IPS DF 4.7 (cell line): Measurements from ENCODE around the gene AP3D1.
"Not testable (repeated sequence)": the region's sequence is repeated elsewhere in the genome, so short reads cannot be mapped to it uniquely, and the experiment has no call there.

ENCODE experiments used
- DNase-seq: peaks from one replicate; pipeline ENCODE4 v3.0.0-alpha.2; 2013; ENCODE audit warnings: low spot score; ENCODE audit errors: extremely low read depth

Gene AP3D1

DNA sequence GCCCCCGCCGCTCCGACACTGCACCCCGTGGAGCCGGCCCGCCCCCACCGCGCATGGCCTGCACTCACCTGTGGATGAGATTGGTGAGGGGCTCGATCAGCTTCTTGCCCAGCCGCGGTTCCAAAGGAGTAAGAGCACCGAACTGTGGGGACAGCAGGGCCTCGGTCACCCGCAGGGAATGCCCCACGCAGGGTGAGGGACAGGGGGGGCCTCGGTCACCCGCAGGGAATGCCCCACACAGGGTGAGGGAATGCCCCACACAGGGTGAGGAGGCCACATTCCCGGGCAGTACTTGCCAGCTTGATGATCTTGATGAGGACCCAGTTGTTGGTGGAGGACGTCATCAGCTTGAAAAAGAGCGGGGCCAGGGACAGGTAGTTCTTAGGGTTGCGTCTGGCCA, 22.3 kb downstream of the AP3D1 start:
- DNase-seq: no peak

DNA sequence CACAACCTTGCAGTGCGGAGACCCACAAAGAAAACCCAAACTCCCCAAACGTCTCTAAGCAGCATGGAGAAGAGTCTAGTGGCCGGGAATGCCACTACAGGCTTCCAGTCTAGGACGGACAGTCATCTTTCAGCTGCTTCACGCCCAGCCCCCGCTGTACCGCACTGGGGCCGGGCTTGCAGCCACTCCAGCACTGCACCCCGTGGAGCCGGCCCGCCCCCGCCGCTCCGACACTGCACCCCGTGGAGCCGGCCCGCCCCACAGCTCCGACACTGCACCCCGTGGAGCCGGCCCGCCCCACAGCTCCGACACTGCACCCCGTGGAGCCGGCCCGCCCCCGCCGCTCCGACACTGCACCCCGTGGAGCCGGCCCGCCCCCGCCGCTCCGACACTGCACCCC, 23.1 kb downstream of the AP3D1 start:
- DNase-seq: not testable (repeated sequence)

DNA sequence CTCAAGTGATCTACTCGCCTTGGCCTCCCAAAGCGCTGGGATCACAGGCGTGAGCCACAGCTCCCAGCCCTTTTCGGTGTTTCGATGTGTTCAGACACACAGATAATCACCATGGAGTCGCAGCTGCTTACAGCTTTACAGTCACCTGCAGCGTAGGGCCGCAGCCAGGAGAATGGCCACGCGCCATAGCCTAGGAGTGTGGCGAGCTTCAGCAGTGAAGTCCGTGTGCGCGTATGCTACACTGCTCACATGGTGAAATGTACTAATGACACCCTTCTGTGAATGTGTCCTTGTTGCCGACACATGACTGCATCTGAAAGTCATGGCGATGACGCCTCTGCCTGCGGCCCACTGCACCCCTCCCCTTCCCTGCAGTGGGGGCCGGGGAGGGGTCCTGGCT, 23.6 kb downstream of the AP3D1 start:
- DNase-seq: no peak

DNA sequence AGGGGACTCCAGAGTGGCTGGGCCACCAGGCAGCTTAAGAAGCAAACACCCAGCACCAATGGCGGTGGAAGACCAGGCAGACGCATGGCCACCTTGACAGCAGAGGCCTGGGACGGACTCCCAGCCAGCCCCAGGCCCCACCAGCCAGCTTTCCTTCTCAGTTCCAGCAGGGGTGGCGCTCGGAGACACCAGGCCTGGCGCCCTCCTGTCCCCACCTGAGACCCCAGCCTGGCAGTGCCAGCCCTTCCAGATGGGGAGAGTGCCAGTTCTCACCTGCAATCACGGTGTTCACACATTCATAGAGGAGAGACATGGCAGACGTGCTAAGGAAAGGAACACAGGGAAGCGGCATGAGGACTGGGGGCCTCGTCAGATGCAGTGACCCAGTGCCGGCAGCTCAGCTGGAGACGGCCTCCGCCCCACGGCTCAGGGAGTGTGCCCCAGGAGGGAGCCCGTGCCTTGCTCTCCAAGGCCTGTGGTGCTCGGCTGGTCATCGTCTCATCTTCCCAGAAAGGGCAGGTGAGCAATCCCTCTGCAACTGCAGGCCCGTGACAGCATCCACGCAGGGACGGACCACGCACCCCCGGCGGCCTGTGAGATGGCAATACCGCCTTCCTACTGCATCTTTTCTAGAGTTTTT, 24.4 kb downstream of the AP3D1 start:
- DNase-seq: no peak

DNA sequence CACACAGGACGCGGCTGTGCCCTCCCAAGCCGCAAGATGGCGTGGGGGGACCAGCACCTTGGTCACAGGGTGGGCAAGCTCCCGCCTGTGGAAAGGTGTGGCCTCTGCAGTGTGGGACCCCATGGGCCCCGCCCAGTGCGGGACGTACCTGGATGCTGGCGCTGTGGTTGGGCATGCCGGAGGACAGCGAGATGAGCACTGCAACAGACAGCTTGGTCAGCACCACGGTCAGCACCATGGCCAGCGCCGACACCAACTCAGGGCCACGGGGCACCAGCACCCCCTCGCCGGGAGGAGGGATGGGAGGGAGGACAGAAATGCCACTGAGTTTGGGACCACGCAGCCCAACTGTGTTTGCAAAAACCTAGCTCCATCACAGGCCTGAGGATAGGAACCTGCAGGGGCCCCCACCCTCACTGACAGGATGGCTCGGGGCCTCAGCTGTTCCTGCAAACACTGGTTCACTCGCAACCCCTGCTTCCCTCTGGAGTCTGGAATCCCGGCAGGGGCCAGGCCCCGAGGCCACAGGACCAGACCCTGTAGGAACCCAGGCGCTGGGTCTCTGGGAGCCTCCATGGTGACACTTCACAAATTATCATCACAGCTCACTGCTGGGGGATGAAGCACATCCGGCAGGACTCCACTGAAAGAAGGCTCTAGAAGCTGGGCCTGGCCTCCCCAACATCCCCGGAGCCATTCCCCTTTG, 27.5 kb downstream of the AP3D1 start:
- peak; percentile 2 for DNase-seq

DNA sequence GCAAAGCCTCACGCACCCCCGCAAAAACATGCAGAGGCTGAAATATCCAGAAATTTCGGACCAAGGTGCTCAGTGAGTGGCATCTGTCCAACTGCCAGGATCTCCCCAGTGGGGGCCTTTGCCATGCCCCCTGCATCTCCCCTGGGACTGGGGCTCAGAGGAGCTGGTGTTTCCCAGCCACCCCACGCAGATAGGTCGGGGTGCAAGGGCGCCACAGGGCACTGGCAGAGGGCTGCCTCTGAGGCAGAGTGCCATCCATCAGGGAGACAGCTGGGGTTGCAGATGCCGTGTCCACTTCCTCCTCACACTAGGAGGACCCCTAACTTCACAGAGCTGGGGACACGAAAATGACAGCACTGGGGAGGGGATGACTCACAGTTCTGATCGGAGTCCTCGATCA, 28.4 kb downstream of the AP3D1 start:
- no peak for DNase-seq

DNA sequence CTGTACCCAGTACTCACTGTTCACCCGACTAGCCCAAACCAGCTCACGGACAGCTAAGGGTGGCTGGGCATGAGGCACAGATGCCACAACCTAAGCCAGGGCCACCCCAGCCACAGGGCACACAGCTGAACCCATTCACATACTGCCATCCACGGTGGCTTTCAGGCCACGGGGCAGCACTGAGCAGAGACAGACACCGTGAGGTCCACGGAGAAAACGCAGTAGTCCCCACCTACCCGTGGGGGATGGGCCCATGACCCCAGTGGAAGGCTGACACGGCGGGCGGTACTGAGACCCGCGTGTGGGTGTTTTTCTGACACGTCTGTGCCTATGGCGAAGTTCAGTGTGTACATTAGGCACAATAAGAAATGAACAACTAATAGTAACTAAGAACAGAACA, 29.1 kb downstream of the AP3D1 start:
- DNase-seq: no peak

DNA sequence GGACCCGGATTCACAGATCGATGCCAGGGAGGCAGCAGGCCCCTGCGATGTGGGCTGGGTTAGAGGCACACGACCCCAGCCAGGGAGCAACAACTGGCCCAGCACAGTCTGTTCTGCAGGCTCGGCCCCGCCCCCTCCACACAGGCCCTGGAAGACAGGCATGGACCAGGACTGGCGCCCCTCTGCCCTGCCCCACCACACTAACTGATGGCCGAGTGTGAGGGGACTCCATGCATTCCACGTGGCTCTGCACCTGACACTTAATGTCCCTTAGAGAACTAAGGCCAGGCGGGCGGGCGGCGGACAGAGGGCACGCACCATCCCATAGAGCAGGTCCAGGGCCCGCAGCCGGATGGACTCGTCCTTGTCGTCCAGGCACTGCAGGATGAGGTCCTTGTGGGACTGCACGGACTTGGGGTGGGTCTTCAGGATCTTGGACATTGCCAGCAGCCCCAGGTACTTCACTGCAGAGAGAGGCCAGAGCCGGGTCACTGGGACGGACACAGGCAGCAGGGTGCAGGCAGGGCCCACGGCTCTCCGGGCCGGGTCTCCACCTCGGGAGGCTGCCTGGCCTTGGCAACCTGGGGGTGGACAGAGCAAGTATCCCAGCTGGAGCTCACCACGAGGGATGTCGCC, 29.8 kb downstream of the AP3D1 start:
- DNase-seq: no peak

DNA sequence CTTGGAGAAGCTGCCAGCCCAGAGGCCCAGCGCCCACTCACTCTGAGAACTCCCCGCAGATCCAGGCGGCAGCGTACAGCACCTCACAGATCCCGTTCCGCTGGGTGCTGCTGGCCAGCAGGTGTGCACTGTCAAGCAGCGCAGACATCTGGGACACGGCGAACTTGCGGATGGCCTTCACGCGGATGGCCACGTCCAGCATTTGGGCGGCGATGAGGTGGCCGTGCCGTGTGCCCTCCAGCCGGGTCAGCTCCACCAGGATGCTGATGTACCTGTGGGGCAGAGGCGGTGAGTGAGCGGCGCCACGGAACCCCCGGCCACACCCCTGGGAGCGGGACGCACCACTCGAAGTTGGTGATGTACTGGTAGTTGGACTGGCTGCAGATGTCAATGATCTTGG, 30.5 kb downstream of the AP3D1 start:
- no peak for DNase-seq

DNA sequence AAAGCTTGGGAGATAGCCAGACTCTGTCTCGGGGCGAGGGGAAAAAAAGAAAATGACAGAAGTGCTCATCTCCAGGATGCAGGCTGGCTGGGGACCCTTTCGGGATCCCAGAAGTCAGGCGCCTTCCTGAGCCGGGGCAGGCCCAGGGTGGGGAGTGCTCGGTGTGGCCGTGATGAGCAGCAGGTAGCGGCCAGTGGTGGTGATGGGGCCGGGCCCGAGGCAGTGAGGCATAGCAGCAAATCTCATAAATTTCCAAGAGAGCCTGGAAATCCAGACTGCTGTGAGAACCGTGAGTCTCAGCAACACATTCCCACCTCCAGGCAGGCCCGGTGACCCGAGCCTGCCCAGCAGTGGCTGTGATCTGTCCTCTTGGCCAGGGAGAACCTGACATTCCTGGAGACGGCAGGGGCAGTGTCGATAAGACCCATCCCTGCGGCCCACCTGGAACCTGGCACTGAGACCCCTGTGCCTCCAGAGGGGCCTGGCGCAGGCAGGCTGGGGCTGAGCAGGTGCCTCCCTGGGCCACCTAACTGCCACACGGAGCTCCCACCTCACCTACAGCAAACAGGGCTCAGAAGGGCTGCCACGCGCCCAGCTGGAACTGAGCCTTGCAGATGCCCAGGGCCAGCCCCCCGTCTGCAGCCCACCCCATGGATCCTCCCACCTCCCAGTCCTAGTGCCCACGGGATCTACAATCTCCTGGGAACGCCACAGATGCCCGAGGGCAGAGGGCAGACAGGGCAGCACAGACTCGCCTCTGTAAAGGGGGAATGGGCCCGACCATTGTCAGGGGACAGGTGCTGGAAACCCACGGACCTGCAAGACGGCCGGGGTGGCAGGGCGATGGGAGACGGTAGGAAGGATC, 31.2 kb downstream of the AP3D1 start:
- no peak for DNase-seq

DNA sequence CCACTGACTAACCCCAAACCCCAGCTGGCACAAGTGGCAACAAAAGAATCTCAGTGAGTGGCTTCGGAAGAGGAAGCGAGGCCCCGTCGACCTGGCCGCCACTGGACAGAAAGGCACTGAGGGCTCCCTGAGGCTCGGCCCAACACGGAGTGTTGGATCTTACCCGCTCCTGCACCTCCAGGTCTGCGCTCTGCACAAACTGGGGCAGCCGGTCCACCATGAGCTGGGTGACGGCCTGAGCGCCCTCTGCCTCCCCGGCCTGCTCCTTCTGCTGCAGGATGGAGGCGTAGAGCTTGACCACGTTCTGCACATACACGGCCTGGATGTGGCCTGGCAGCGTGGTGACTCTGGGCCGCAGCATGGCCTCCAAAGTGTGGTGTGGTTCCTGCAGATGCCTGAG, 32.9 kb downstream of the AP3D1 start:
- DNase-seq: no peak

DNA sequence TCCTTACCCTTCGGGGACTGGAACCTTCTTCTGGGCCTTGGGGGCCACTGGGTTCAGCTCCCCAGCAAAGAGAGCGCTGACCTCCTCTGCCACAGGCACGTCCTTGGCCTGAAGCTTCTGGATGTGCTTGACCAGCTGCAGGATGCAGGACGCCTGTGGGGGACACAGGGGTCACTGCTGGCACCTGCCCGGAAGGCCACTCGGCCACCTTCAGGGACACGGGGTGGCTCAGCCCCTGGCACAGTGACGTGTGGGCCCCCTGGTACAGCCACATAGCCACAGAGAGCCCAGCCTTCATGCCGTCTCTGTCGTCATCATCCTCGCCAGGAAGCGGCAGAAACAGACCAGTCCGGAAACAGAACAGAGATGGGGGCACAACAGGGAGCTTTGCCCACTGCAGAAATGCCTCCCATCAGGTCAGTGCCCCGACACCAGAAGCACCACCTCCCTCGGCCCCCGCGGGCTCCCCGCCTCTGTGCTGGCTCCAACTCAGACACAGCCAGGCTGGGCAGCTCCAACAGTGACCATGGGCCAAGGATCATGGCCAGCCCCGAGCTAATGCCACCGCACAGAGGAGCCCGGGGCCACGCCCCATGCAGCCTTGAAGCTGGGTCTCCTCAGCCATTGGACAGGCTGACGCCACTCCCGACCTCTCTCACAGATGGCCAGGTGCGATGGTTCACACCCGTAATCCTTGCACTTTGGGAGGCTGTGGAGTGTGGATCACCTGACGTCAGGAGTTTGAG, 34.0 kb downstream of the AP3D1 start:
- no peak for DNase-seq

DNA sequence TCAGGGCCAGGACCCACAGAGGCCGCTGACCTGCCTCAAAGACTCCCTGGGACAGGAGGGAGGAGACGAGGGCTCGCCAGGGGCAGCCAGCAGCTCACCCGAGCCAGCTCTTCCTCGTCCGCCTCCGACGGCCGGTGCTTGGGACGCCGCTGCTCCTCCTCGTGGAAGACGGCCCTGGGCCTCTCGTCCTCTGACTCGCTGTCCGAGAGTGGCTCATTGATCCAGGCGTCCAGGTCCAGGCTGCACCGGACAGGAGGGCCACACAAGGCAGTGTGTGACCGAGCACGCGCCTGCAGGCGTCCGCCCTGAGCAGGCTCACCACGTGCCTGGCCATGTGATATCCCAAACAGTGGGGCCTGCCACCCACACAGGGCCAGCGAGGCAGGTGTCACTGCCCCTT, 34.9 kb downstream of the AP3D1 start:
- no peak for DNase-seq

DNA sequence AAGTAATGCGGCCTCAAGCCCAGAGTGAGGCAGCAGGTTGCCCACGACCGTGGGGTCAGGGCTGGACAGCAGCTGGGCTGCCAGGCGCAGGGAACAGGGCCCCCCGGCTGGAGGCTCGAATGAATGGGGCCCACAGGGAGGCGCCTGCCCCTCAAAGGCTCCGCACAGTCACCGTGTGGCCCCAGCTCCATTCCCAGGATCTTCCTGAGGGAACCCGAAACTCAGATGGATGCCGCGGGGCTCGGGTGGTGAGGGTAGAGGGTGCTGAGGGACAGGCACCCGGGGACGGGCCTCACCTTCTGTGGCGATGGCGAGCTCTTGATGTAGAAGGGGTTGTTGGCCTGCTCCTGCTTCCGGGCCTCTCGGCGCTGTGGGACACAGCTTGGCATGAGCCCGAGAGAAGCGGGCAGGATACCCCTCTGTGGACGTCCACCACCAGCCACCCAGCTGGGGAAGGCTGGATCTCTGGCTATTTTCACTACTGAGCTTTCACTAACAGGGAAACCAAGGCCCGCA, 35.4 kb downstream of the AP3D1 start:
- no peak for DNase-seq

DNA sequence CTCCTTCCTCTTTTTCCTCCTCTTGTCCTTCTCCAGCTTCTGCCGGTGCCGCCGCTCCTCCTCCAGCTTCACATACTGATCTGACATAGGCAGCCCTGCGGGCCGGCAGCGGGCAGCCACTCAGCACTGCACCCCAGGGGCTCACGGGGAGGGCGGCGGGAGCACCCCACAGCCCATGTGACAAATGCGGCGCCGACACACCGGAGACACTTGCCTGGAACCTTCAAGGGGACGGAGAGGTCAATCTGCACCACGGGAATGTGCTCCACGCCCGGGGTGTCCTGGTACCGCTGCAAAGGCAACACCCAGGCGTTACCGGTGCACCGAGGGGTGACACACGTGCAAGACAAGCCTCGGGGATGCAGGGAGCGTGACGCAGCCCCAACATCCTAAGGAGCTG, 36.0 kb downstream of the AP3D1 start:
- DNase-seq: no peak

DNA sequence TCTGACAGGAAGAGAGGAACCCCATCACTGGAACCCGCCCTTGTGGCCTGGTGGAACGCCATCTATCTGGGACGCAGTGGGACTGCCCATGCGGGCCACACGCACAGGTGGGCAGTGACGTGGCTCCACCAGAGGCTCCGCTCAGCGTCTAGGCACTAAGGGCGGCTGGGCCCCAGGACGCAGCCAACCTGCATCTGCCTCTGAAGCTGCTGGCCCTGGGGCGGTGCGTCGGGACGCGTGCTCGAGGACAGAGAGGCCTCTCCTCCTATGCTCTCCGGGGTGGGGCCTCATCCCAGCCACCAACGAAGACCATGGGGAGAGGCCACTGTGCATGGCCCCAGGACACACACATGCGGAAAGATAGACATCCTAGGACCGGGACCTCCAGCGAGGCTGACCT, 36.5 kb downstream of the AP3D1 start:
- no peak for DNase-seq

DNA sequence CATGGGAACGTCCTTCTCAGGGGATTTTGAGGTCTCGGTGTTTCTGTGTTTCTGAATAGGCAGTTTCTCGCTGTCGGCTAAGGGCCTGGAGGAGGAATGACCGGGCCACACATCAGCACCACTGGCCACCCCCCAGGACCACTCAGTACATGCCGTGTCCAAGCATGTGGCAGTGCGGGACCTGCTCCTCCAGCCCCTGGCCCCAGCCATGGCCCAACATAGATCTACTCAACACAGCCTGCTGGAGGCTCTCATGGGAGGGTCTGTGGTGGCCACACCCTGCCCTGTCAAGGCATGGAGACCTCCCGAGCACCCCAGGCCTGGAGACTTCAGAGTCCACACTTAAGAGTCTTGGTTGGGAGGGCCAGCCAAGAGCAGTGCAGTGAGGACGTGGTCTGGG, 37.1 kb downstream of the AP3D1 start:
- no peak for DNase-seq

DNA sequence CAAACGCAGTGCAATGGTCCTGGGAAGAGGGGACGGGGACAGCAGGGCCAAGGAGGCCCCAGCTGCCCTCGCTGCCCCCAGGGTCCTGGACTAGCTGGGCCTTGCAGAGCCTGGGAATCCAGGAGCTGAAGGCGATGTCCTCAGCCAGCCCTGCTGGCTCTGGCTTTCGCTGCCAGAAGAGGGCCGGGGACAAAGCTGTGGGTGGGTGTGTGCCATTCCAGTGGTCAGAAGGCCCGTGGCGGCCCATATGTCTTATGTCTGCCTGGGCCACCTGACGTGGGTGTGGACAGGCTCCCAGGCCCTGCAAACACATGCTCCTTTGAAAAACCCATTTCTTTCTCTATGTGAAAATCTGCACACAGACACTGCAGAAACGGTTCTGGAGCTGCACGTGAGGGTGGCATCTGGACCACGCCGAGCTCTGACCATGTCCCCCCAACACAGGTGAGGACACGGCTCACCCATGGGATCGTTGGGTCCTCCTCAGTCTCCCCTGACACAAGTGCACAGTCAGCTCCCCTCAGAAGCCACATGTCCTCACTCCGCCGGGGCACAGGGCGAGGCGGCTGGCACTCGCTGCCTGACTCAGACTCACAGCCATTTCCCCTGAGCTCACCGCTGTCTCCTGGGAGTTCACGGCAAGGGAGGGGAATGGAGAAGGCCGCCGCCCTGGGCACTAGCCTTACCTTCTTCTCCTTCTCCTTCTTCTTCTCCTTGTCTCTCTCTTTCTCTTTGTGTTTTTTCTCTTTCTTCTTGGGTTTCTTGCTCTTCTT, 37.7 kb downstream of the AP3D1 start:
- DNase-seq: no peak

DNA sequence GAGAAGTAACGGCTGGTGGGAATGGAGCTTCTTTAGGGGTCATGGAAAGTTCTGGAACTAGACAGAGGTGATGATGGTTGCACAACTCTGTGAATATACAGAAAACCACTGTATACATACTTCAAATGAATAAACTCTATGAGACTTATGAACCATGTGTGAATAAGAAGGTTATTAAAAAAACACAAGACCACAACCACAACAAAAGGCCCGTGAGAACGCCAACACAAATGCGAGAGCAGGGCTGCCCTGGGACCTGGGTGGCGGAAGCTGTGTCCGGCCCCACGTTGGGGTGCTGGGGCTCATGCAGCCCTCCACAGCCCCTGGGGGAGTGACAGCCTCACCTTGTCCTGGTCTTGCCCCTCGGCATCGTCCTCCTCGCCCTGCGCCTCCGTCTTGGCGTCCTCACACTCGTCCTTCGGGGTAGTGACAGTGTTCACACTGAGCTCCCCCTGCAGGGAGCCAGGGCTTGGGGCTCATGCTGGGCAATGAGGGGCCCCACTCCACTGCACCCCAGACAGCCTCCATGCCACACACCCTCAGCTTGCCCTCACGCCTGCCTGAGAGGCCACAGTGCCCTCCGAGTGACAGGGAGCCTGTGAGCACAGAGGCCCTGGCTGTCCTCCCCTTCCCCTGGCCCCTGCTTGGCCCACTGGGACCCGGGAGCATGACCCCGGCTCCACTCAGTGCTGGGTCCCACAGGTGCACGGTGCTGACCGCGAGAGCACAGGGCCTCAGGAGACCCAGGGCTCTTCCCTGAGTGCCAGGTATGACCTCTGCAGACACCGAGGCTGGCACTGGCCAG, 38.6 kb downstream of the AP3D1 start:
- no peak for DNase-seq
